ENCODE measurements around the gene REXO4. TPM values are rescaled to one million over a fixed set of nuclear protein-coding genes. Genes with fewer than 3 reads are reported as not detected.

Gene REXO4
- total and polyA plus RNA-seq, 9 of the 15 experiments (the other 6 are each of a cell fraction or from before 2014, with no cell fraction given), result 3.4 to 72.9 (median 31.1) TPM

GRCh38 chr9:133394687-133395271 is 23.0 kb downstream of the REXO4 start (continued):
- TF ChIP-seq CTCF (IDR thresholded peaks at IDR 0.05 in 2 of 3, conservative IDR thresholded peaks at IDR 0.05 in 1 of 3; ENCODE audit: insufficient read depth in 2 of 3, low read depth in 1 of 3, low read length in 3 of 3) (peak in 1 of 3 experiments; percentile 18; a peak in 1 of 6 replicates), ARNT (IDR thresholded peaks at IDR 0.05) (no peak), MED1 (CRISPR knock-in tag; IDR thresholded peaks at IDR 0.05; ENCODE audit: borderline replicate concordance) (no peak), CREB5 (CRISPR knock-in tag; IDR thresholded peaks at IDR 0.05) (no peak), BRF2 (IDR thresholded peaks at IDR 0.05; ENCODE audit: borderline replicate concordance, insufficient read depth, insufficient read length) (no peak), POLR2G (IDR thresholded peaks at IDR 0.05; ENCODE audit: low read depth, low read length) (0 out of 2 replicates have a peak, but pooled peaks have one; percentile 37)
